Upper lobe of left lung (tissue), 6 donors: ENCODE measurements around the gene MSI2. TPM values are rescaled to one million over a fixed set of nuclear protein-coding genes. Genes with fewer than 3 reads are reported as not detected.

Experiments used
- ATAC-seq, 2 donors: fragments of 200-7000 bp; cut with Tn5 transposase; one replicate each; pipeline ENCODE4 v1.9.1; 2022; ENCODE audit warnings: mild to moderate bottlenecking in 2 of 2, moderate library complexity in 2 of 2; ENCODE audit not compliant: low FRiP score in 2 of 2
- DNase-seq, 2 donors: peaks; one replicate each; pipeline ENCODE4 v3.0.0-alpha.2; 2019 to 2020
- H3K27ac ChIP-seq, 4 donors: fragments of 200-600 bp; sonication (generic); one replicate each; pipeline ENCODE4 v1.5.1; 2016 to 2019
- H3K27me3 ChIP-seq, 4 donors: fragments of 200-600 bp; sonication (generic); one replicate each; pipeline ENCODE4 v1.5.1; 2017 to 2019
- H3K36me3 ChIP-seq, 4 donors: fragments of 200-600 bp; sonication (generic); one replicate each; pipeline ENCODE4 v1.5.1; 2016 to 2019
- H3K4me1 ChIP-seq, 4 donors: fragments of 200-600 bp; sonication (generic); one replicate each; pipeline ENCODE4 v1.5.1; 2018 to 2019
- H3K4me3 ChIP-seq, 4 donors: fragments of 200-600 bp; sonication (generic); one replicate each; pipeline ENCODE4 v1.5.1; 2017 to 2019; ENCODE audit warnings: mild to moderate bottlenecking in 2 of 4, moderate library complexity in 1 of 4
- H3K9me3 ChIP-seq, 4 donors: fragments of 200-600 bp; sonication (generic); one replicate each; pipeline ENCODE4 v1.5.1; 2018 to 2019
- CTCF ChIP-seq, 6 experiments: fragments of 450-650 bp in 4 of 6; fragments of 200-600 bp in 2 of 6; sonication (generic) in 2 of 6; IDR thresholded peaks; one replicate each; pipeline ENCODE4 v1.5.1; 2016 to 2019; ENCODE audit warnings: antibody characterized with exemption in 6 of 6
- EP300 ChIP-seq, 4 donors: sonication (generic); formaldehyde crosslinking; IDR thresholded peaks; one replicate each; pipeline ENCODE4 v1.5.1; 2017; ENCODE audit warnings: antibody characterized with exemption in 4 of 4, control low read depth in 2 of 4
- POLR2A ChIP-seq, 4 donors: fragments of 450-650 bp; IDR thresholded peaks; one replicate each; pipeline ENCODE4 v1.5.1; 2016 to 2017; ENCODE audit warnings: antibody characterized with exemption in 4 of 4, mild to moderate bottlenecking in 2 of 4
- POLR2AphosphoS5 ChIP-seq, 2 donors: sonication (generic); formaldehyde crosslinking; IDR thresholded peaks; one replicate each; pipeline ENCODE4 v1.5.1; 2017; ENCODE audit warnings: antibody characterized with exemption in 2 of 2
- WGBS, 2 donors: methylation state at CpG; one replicate each; pipeline ENCODE4 v1.1.5; 2017 to 2018; 5-methylcytosine and 5-hydroxymethylcytosine counted together
- total RNA-seq, 6 donors: library from RNA; depleted of rRNA in 4 of 6; stranded (reverse); fragments of >200 nt in 4 of 6; gene quantifications; one replicate each; pipeline versions ENCODE4 v1.1.0 to v1.2.1, GENCODE V29; 2016 to 2021
- donor health status: DM: no; HTN: no; CAD: no; lungs with moderate emphysema.
- donor health status: DM: no; HTN: yes; CAD: no; lungs with severe emphysema.

MSI2 gene
- total RNA-seq, 6 donors from 2014 or later = 20.1 to 44.0 (median 32.2) TPM

- Histone ChIP-seq H3K27ac (no peak overlapping the region), H3K4me1 (peaks cover 0 to 3% (median 2%) of the 10 kb centered on the region in 4 donors), H3K4me3 (no peak overlapping the region), H3K9me3 (no peaks in the 10 kb centered on the region), H3K27me3 (no peaks in the 10 kb centered on the region), H3K36me3 (no peaks in the 10 kb centered on the region)
- ATAC-seq (no peak), DNase-seq (no peak)
- WGBS, 2 donors = 78 to 92% methylated on average over 4 of the region's 4 CpGs
- TF ChIP-seq CTCF (IDR thresholded peaks at IDR 0.05) (no peak), POLR2AphosphoS5 (IDR thresholded peaks at IDR 0.05) (no peak)
Observed at GRCh38 chr17:57281887-57282286, 25.6 kb downstream of the MSI2 start.

GRCh38 chr17:57282296-57282695 lies 26.0 kb downstream of the MSI2 start:
- Histone ChIP-seq H3K27me3 (no peaks in the 10 kb centered on the region), H3K36me3 (no peaks in the 10 kb centered on the region), H3K9me3 (no peaks in the 10 kb centered on the region), H3K4me3 (no peak overlapping the region), H3K4me1 (peaks cover 0 to 3% (median 2%) of the 10 kb centered on the region in 4 donors), H3K27ac (no peak overlapping the region)
- no peak for ATAC-seq
- DNase-seq = no peak
- 63 to 82% methylated on average over 1 of the region's 1 CpG for WGBS, 2 donors
- no peak for TF ChIP-seq POLR2A (IDR thresholded peaks at IDR 0.05)

- Histone ChIP-seq H3K4me1 (peaks cover 0 to 3% (median 2%) of the 10 kb centered on the region in 4 donors), H3K9me3 (no peaks in the 10 kb centered on the region), H3K27ac (no peak overlapping the region), H3K36me3 (no peaks in the 10 kb centered on the region), H3K27me3 (no peaks in the 10 kb centered on the region), H3K4me3 (no peak overlapping the region)
- ATAC-seq (no peak), DNase-seq (no peak)
- TF ChIP-seq POLR2AphosphoS5 (IDR thresholded peaks at IDR 0.05) (no peak), EP300 (IDR thresholded peaks at IDR 0.05) (no peak), CTCF (IDR thresholded peaks at IDR 0.05) (no peak), POLR2A (IDR thresholded peaks at IDR 0.05) (no peak)
- 87 to 92% methylated on average over 17 to 18 of the region's 18 CpGs for WGBS, 2 donors
Observed at GRCh38 chr17:57283203-57283971, 27.1 kb downstream of the MSI2 start.

DNA sequence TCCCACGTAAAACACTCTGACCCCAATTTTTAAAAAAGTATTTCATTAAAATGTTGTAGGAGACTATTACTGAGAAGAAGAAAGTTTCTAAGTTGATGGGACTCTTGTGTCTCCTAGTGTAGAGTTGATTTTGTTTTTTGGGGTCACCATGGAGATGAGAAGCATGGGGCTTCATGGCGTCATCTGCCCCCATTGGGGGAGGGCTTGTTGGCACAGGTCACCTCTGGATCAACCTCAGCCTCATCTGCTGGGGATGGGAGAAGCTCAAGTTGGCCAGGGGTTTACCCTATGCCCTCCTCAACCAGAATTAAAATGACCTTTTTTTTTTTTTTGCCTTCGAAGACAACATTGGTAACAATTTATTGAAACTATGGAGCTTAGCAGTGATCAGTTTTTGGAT lies 28.3 kb downstream of the MSI2 start:
- DNase-seq (no peak), ATAC-seq (no peak)
- Histone ChIP-seq H3K4me3 (no peak overlapping the region), H3K27ac (no peak overlapping the region), H3K27me3 (no peaks in the 10 kb centered on the region), H3K36me3 (no peaks in the 10 kb centered on the region), H3K4me1 (peaks cover 0 to 3% (median 2%) of the 10 kb centered on the region in 4 donors), H3K9me3 (no peaks in the 10 kb centered on the region)
- WGBS, 2 donors = 68 to 83% methylated on average over 3 of the region's 3 CpGs
- TF ChIP-seq POLR2A (IDR thresholded peaks at IDR 0.05) (no peak), POLR2AphosphoS5 (IDR thresholded peaks at IDR 0.05) (no peak), CTCF (IDR thresholded peaks at IDR 0.05) (no peak), EP300 (IDR thresholded peaks at IDR 0.05) (no peak)

DNA sequence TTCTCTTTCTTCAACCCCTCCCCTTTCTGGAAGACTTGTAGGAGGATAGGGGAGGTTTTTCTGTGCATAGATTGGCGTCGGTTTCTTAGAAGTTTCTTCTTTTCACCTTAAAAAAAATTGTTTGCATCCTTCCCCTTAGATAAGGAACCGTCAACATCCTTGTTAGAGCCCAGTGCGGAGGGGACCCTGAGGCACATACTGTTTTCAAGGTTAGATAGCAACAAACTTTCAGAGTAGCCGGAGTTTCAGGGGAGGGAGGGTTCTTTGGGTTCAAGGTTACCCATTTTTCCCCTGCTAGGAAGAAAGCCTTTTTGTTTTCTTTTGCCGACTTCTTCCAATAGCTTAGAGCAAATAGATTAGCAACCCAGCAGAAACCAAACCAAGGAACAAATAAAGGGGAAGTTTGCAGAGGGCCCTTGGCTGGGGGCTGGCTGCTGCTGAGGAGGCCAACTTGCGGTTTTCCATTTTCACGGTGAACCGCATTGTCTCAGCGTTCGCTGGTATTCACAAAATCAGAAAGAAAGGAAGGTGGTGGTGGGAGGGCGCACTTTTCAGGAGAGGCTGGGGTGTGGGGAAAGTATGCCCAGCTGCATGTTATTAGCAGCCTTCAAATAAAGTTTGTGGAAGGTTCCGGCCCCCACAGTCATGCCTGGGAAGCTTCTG lies 28.8 kb downstream of the MSI2 start:
- H3K27me3 ChIP-seq = no peaks in the 10 kb centered on the region
- WGBS, 2 donors = 55 to 68% methylated on average over 13 of the region's 13 CpGs
- H3K9me3 ChIP-seq = no peaks in the 10 kb centered on the region
- H3K4me1 ChIP-seq = peaks cover 0 to 3% (median 2%) of the 10 kb centered on the region in 4 donors
- no peak overlapping the region for H3K27ac ChIP-seq
- H3K4me3 ChIP-seq = no peak overlapping the region
- ATAC-seq (no peak), DNase-seq (no peak)
- no peak for TF ChIP-seq POLR2AphosphoS5 (IDR thresholded peaks at IDR 0.05)
- no peak for TF ChIP-seq EP300 (IDR thresholded peaks at IDR 0.05)
- TF ChIP-seq CTCF (IDR thresholded peaks at IDR 0.05) = no peak
- no peak for TF ChIP-seq POLR2A (IDR thresholded peaks at IDR 0.05)
- H3K36me3 ChIP-seq = no peaks in the 10 kb centered on the region
